ENCODE data around the gene ATP6V0E2. TPM values are rescaled to one million over a fixed set of nuclear protein-coding genes. Genes with fewer than 3 reads are reported as not detected.

ATP6V0E2 gene
- total RNA-seq, 6 experiments from 2014 or later: 33.8 to 95.1 (median 70.9) TPM

DNA sequence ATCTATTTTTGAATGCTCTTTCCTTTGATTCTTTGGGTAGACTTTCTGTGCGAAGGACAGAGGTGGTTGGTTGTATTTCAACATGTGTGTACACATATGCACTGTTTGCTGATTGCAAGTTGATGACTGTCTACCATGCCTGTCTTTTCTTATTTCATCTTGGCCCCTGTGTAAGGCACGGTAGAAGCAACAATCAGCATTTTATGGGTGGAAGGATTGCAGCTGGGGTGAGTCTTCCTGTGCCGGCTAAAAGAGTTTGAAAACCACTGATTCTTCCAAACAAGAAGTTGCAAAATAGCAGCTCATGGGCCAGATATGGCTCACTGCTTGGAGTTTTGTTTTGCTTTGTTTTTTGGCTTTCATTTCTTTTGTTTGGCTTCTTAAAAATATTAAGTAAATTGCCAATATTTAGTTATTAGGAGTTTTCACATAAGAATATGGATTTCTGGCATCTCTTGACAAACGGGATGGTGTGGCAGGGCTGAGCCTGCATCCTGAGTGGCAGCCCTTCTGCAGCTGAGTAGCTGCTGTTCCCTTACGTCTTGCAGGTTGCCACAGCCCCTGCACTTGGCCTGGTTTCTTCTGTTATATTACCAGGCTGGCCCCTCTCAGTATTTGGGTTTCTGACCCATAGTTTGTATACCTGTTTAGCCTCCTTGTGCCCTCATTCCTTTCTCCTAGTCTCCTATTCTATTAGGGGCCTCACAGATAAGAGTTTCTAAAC is 28.4 kb upstream of the ATP6V0E2 start:
- TF ChIP-seq, protein P1, sequence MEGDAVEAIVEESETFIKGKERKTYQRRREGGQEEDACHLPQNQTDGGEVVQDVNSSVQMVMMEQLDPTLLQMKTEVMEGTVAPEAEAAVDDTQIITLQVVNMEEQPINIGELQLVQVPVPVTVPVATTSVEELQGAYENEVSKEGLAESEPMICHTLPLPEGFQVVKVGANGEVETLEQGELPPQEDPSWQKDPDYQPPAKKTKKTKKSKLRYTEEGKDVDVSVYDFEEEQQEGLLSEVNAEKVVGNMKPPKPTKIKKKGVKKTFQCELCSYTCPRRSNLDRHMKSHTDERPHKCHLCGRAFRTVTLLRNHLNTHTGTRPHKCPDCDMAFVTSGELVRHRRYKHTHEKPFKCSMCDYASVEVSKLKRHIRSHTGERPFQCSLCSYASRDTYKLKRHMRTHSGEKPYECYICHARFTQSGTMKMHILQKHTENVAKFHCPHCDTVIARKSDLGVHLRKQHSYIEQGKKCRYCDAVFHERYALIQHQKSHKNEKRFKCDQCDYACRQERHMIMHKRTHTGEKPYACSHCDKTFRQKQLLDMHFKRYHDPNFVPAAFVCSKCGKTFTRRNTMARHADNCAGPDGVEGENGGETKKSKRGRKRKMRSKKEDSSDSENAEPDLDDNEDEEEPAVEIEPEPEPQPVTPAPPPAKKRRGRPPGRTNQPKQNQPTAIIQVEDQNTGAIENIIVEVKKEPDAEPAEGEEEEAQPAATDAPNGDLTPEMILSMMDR (IDR thresholded peaks at IDR 0.05): no peak
- TF ChIP-seq POLR2A (IDR thresholded peaks at IDR 0.05): no peak
- H3K36me3 ChIP-seq: no peaks in the 10 kb centered on the region
- ATAC-seq: no peak
- intact Hi-C loops (cut with DNase I): no loop called here
- no peak overlapping the region for H3K27ac ChIP-seq
- WGBS (ENCODE audit: insufficient coverage, low coverage, low lambda C conversion rate, missing lambda C conversion rate): 67% methylated on average over 5 of the region's 5 CpGs
- DNase-seq: no peak
- no peaks in the 10 kb centered on the region for H3K4me1 ChIP-seq
- H3K4me3 ChIP-seq: no peak overlapping the region
- no peaks in the 10 kb centered on the region for H3K9me3 ChIP-seq
- no peaks in the 10 kb centered on the region for H3K27me3 ChIP-seq

DNA sequence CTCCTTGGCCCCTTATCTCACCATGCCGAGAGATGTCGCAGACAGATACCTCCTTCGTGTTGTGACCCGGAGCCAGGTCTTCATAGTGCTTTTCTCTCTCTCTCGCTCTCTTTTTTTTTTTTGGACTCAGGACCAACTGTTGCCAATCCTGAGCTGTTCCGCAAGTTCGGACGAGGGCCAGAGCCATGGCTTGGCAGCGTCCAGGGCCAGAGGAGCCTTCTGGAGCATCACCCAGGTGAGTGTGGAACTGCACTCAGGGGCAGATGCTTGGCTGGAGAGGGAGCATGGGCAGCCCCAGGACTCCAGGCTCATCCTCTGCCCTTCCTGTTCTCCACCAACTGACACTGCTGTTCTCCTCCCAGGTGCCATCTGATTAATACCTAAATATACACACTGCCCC is 27.7 kb upstream of the ATP6V0E2 start:
- TF ChIP-seq POLR2A (IDR thresholded peaks at IDR 0.05): no peak
- TF ChIP-seq, protein P1 (IDR thresholded peaks at IDR 0.05): no peak

DNA sequence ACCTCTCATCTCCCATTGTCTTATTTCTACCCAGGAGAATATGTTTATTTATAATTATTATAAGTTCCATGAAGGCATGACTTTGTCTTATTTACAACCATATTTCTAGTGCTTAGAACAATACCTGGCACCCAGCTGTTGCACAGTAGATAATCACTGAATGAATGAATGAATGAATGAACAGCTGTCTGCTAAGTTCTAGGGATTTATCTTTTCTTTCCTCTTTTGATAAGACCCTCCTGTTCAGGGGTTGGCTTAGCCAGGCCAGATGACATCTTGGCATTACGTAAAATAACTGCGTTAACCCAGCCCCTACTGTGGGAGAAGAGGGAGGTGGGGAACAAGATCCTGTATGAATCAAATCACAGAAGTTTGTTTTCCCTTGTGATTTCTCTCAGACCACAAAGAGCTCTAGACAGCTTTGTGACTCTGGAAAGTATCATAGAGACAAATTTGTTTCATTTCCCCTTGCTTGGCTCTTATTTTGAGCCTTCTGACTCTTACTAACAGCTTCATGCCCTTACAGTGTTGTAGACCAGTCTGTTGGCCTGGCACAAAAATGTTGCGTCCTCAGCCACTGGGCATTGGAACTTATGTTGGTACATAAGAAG is 27.2 kb upstream of the ATP6V0E2 start:
- Histone ChIP-seq H3K9me3 (no peaks in the 10 kb centered on the region), H3K27ac (no peak overlapping the region), H3K4me3 (no peak overlapping the region), H3K27me3 (no peaks in the 10 kb centered on the region), H3K4me1 (no peaks in the 10 kb centered on the region), H3K36me3 (no peaks in the 10 kb centered on the region)
- no peak for TF ChIP-seq POLR2A (IDR thresholded peaks at IDR 0.05)
- WGBS (ENCODE audit: insufficient coverage, low coverage, low lambda C conversion rate, missing lambda C conversion rate): 84% methylated on average over 3 of the region's 3 CpGs
- intact Hi-C loops (cut with DNase I): no loop called here
- DNase-seq (peak in 1 of 3 donors; percentile 9), ATAC-seq (no peak)

More for the DNA sequence above, 27.7 kb upstream of the ATP6V0E2 start:
- intact Hi-C loops (cut with DNase I): no loop called here
- DNase-seq (no peak), ATAC-seq (no peak)
- H3K9me3 ChIP-seq: no peaks in the 10 kb centered on the region
- no peaks in the 10 kb centered on the region for H3K4me1 ChIP-seq
- 90% methylated on average over 6 of the region's 9 CpGs for WGBS (ENCODE audit: insufficient coverage, low coverage, low lambda C conversion rate, missing lambda C conversion rate)
- H3K27ac ChIP-seq: no peak overlapping the region
- no peak overlapping the region for H3K4me3 ChIP-seq
- no peaks in the 10 kb centered on the region for H3K27me3 ChIP-seq
- no peaks in the 10 kb centered on the region for H3K36me3 ChIP-seq

DNA sequence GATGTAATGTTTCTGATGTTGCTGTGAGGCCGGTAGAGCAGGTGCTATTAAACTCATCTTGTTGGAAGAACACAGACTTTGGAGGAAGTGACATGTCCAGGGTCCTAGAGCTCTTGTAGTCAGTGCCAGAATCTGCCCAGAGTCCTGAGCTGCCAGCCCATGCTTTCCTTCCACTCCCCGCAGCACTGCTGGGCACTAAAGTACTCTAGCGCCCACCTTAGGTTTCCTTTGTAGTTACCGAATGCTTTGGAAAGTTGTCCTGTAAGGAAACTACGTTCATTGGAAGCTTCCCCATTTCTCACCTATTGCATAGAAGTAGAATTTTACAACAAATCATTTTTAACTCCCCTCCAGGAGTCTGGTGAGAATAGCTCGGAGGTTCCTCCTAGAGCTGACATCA is 24.6 kb upstream of the ATP6V0E2 start:
- TF ChIP-seq, protein P1 (IDR thresholded peaks at IDR 0.05): no peak
- no peak for TF ChIP-seq POLR2A (IDR thresholded peaks at IDR 0.05)
- Histone ChIP-seq H3K9me3 (no peaks in the 10 kb centered on the region), H3K4me1 (peaks cover 0 to 2% (median 0%) of the 10 kb centered on the region in 4 donors), H3K36me3 (no peaks in the 10 kb centered on the region), H3K4me3 (no peak overlapping the region), H3K27ac (no peak overlapping the region), H3K27me3 (no peaks in the 10 kb centered on the region)
- WGBS (ENCODE audit: insufficient coverage, low coverage, low lambda C conversion rate, missing lambda C conversion rate): 81% methylated on average over 5 of the region's 6 CpGs
- ATAC-seq: no peak
- intact Hi-C loops (cut with DNase I): no loop called here
- peak in 1 of 3 donors; percentile 30 for DNase-seq

DNA sequence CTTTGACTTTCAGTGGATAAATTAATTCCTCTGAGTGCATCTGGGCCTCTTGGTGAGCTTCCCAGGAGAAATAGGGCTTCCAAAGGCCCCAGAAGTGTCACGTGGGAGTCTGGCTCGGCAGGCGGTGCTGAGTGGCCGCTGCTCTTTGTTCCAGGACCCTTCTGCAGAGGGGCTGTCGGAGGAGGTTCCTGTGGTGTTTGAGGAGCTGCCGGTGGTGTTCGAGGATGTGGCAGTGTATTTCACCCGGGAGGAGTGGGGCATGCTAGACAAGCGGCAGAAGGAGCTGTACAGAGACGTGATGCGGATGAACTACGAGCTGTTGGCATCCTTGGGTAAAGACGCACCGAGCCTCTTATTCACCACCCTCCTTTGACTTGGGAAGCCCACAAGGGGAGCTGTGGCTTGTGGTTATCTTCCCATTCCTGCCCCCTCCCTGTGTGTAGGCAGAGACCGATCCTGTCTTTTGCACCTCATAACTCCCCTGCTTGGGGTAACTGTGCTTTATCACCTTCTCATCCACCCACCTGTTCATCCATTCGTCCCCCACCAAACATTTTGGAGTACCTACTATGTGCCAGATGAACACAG is 23.7 kb upstream of the ATP6V0E2 start:
- Histone ChIP-seq H3K36me3 (no peaks in the 10 kb centered on the region), H3K4me1 (peaks cover 0 to 11% (median 3%) of the 10 kb centered on the region in 4 donors), H3K4me3 (no peak overlapping the region), H3K9me3 (no peaks in the 10 kb centered on the region), H3K27me3 (no peaks in the 10 kb centered on the region), H3K27ac (no peak overlapping the region)
- intact Hi-C loops (cut with DNase I): no loop called here
- TF ChIP-seq POLR2A (IDR thresholded peaks at IDR 0.05): no peak
- TF ChIP-seq, protein P1 (IDR thresholded peaks at IDR 0.05): no peak
- WGBS (ENCODE audit: insufficient coverage, low coverage, low lambda C conversion rate, missing lambda C conversion rate): 77% methylated on average over 7 of the region's 16 CpGs
- DNase-seq: peak in 1 of 3 donors; percentile 25
- no peak for ATAC-seq

Data from right lobe of liver (tissue), 6 donors.